GM12878 (cell line): ENCODE results near the gene TMPRSS7. TPM values are rescaled to one million over a fixed set of nuclear protein-coding genes. Genes with fewer than 3 reads are reported as not detected.

Experiments used
- ATAC-seq: fragments of 200-7000 bp; cut with Tn5 transposase; 3 replicates; pipeline ENCODE4 v1.9.1; 2020; ENCODE audit warnings: mild to moderate bottlenecking, moderate library complexity
- BruUV-seq: library from RNA; stranded (reverse); fragments of 400-500 nt; replicated peaks from 2 replicates; lab custom pipeline; 2021; lab: Mats Ljungman, UMichigan
- CTCF ChIA-PET: fragments of 300-600 bp; sonication (Branson Sonifier 250); formaldehyde crosslinking; extraction: SDS; loops from one replicate; lab custom pipeline; 2021; ENCODE audit warnings: inconsistent platforms; lab: Yijun Ruan, JAX
- POLR2A ChIA-PET: fragments of 350-600 bp; formaldehyde crosslinking; extraction: SDS; loops from one replicate; lab custom pipeline; 2021; ENCODE audit warnings: inconsistent platforms; lab: Charles Lee
- RAD21 ChIA-PET: fragments of 300-600 bp; sonication (Branson Sonifier 250); formaldehyde crosslinking; loops from one replicate; lab custom pipeline; 2023; ENCODE audit warnings: antibody characterized with exemption; ENCODE audit not compliant: unreplicated experiment; lab: Charles Lee
- SMC1A ChIA-PET: fragments of 300-600 bp; sonication (Branson Sonifier 250); formaldehyde crosslinking; loops from one replicate; lab custom pipeline; 2023; ENCODE audit not compliant: unreplicated experiment, uncharacterized antibody; lab: Charles Lee
- DNase-seq: peaks from one replicate; pipeline ENCODE4 v3.0.0-alpha.2; 2011; ENCODE audit warnings: low read depth, low spot score
- FAIRE-seq: peaks from 3 replicates; lab custom pipeline; 2011; peaks lifted over from hg19 to GRCh38; lab: Jason Lieb, UNC
- H2AFZ ChIP-seq: 2 replicates; pipeline ENCODE4 v1.6.0; 2011; ENCODE audit warnings: low read depth, low read length, control low read depth; ENCODE audit not compliant: control insufficient read depth
- H3K27ac ChIP-seq: 2 replicates; pipeline ENCODE4 v1.5.1; 2011; ENCODE audit warnings: control low read depth; ENCODE audit not compliant: control insufficient read depth, insufficient read depth
- H3K27me3 ChIP-seq, 2 experiments: replicated peaks in 1 of 2; 2 replicates each; pipeline versions ENCODE4 v1.6.0 to v1.6.1; 2011; ENCODE audit warnings: low read length in 1 of 2; ENCODE audit not compliant: control insufficient read depth in 2 of 2, insufficient read depth in 2 of 2
- H3K36me3 ChIP-seq, 2 experiments: 2 replicates each; pipeline ENCODE4 v1.5.1; 2011; ENCODE audit warnings: low read length in 1 of 2; ENCODE audit not compliant: control insufficient read depth in 2 of 2, insufficient read depth in 2 of 2
- H3K4me1 ChIP-seq: 2 replicates; pipeline ENCODE4 v1.6.1; 2011; ENCODE audit warnings: mild to moderate bottlenecking, low read length, moderate library complexity, mixed read lengths; ENCODE audit not compliant: control insufficient read depth, insufficient read depth
- H3K4me2 ChIP-seq: 2 replicates; pipeline ENCODE4 v1.6.0; 2011; ENCODE audit warnings: control low read depth; ENCODE audit not compliant: control insufficient read depth, insufficient read depth
- H3K4me3 ChIP-seq: fragments of 200-600 bp; sonication (generic); 2 replicates; pipeline ENCODE4 v1.5.1; 2016
- H3K79me2 ChIP-seq: 2 replicates; pipeline ENCODE4 v1.6.0; 2011; ENCODE audit warnings: low read length; ENCODE audit not compliant: control insufficient read depth, insufficient read depth
- H3K9ac ChIP-seq: 2 replicates; pipeline ENCODE4 v1.8.0; 2011; ENCODE audit warnings: low read length, control low read depth, mixed read lengths; ENCODE audit not compliant: control insufficient read depth, insufficient read depth
- H3K9me3 ChIP-seq: replicated peaks from 3 replicates; pipeline ENCODE4 v1.5.1; 2011; ENCODE audit warnings: mild to moderate bottlenecking, low read length; ENCODE audit not compliant: control insufficient read depth, insufficient read depth
- H4K20me1 ChIP-seq: 2 replicates; pipeline ENCODE4 v1.6.0; 2011; ENCODE audit not compliant: control insufficient read depth, insufficient read depth
- ATF2 ChIP-seq: IDR thresholded peaks from 2 replicates; pipeline ENCODE4 v1.6.1; 2012; ENCODE audit warnings: low read length, inconsistent platforms
- DPF2 ChIP-seq: fragments of 450-650 bp; IDR thresholded peaks from 2 replicates; pipeline ENCODE4 v1.6.1; 2017; ENCODE audit warnings: mild to moderate bottlenecking
- MYB ChIP-seq: fragments of 150-350 bp; IDR thresholded peaks from 2 replicates; pipeline ENCODE4 v1.6.1; 2014; ENCODE audit warnings: mild to moderate bottlenecking, low read depth, low read length, borderline replicate concordance
- NFIC ChIP-seq: IDR thresholded peaks from 2 replicates; pipeline ENCODE4 v1.6.1; 2012; ENCODE audit warnings: low read depth, mild to moderate bottlenecking, inconsistent platforms, low read length, moderate library complexity
- RFX5 ChIP-seq: IDR thresholded peaks from 2 replicates; pipeline ENCODE4 v1.6.1; 2011; ENCODE audit warnings: low read depth, low read length, improper control_type of control experiment
- ZNF24 ChIP-seq: fragments of 450-650 bp; IDR thresholded peaks from 2 replicates; pipeline ENCODE4 v1.6.1; 2017; ENCODE audit warnings: antibody characterized with exemption, mild to moderate bottlenecking
- ZNF592 ChIP-seq: fragments of 450-650 bp; IDR thresholded peaks from 2 replicates; pipeline ENCODE4 v1.6.1; 2017; ENCODE audit warnings: mild to moderate bottlenecking, moderate library complexity
- WGBS: methylation state at CpG from one replicate; pipeline ENCODE4 v1.1.6; 2016; ENCODE audit warnings: low lambda C conversion rate; ENCODE audit not compliant: insufficient replicate concordance, insufficient coverage; ENCODE audit errors: missing lambda C conversion rate; 5-methylcytosine and 5-hydroxymethylcytosine counted together
- in situ Hi-C: fragments of 300-500 bp; cut with MboI; formaldehyde crosslinking; loops from 9 replicates; pipeline ENCODE4 v1.14.3; 2018; ENCODE audit warnings: mixed read lengths
- intact Hi-C: fragments of 100-400 bp; cut with micrococcal nuclease; formaldehyde crosslinking; loops from one replicate; pipeline ENCODE4 v1.14.2; 2022; ENCODE audit not compliant: unreplicated experiment
- polyA plus RNA-seq, 11 experiments: library from polyadenylated mRNA; depleted of rRNA in 4 of 11; unstranded in 6 of 11; stranded (reverse) in 5 of 11; fragments of >200 nt; fragmentation: Nextera tagmentation in 4 of 11; fragmentation: Illumina TruSeq in 1 of 11; extraction: Ambion mirVana in 4 of 11; extraction: Trizol in 1 of 11; gene quantifications; 1 replicate in 1 of 11; 2 replicates in 10 of 11; pipeline versions ENCODE4 v1.2.1 to v1.2.3, GENCODE V29; 2011 to 2016; ENCODE audit warnings: inconsistent platforms in 2 of 11, missing spikeins in 2 of 11, low read depth in 1 of 11
- total RNA-seq, 4 experiments: library from RNA; depleted of rRNA in 3 of 4; stranded (reverse); fragments of >200 nt in 3 of 4; fragmentation: Illumina TruSeq in 1 of 4; extraction: Trizol in 1 of 4; gene quantifications; 2 replicates each; pipeline versions ENCODE4 v1.2.1 to v1.2.3, GENCODE V29; 2013 to 2021

The TMPRSS7 gene
- total and polyA plus RNA-seq, 10 of the 15 experiments (the other 5 are each of a cell fraction or from before 2014, with no cell fraction given), result 0.03 TPM; not detected in 9

- Histone ChIP-seq H3K9me3 (no peaks in the 10 kb centered on the region), H4K20me1 (no peaks in the 10 kb centered on the region), H3K4me1 (peaks cover 6% of the 10 kb centered on the region; the same call in 1 of the 2 replicates), H3K4me3 (no peak overlapping the region), H3K9ac (no peak overlapping the region), H3K27ac (no peak overlapping the region), H3K79me2 (no peaks in the 10 kb centered on the region), H3K27me3 (peaks cover 0 to 2% of the 10 kb centered on the region in 2 experiments; a peak in 3 of 4 replicates), H3K4me2 (no peak overlapping the region), H2AFZ (no peak overlapping the region), H3K36me3 (no peaks in the 10 kb centered on the region)
- WGBS, result 48% methylated on average over 4 of the region's 4 CpGs
- BruUV-seq, result no TSS peak
- no peak for TF ChIP-seq ATF2
- TF ChIP-seq RFX5, result no peak
- TF ChIP-seq ZNF24, result no peak
- no peak for TF ChIP-seq DPF2
- no peak for TF ChIP-seq MYB
- TF ChIP-seq ZNF592, result no peak
- no peak for TF ChIP-seq NFIC
- FAIRE-seq (no peak), DNase-seq (no peak), ATAC-seq (no peak)
- RAD21 ChIA-PET, result interaction anchor here (1.1 to 3.7 kb wide), 6 partner anchors 8 to 36 kb away, joined by 3 to 36 read pairs (median 10); no protein-coding TSS in a partner anchor
- SMC1A ChIA-PET, result interaction anchor here (0.6 to 21.1 kb wide), 6 partner anchors 8 to 336 kb away, joined by 3 to 417 read pairs (median 11); no protein-coding TSS in a partner anchor
- CTCF ChIA-PET, result interaction anchor here (0.7 to 10.0 kb wide), 12 partner anchors 10 to 335 kb away, joined by 3 to 102 read pairs (median 4); partner anchors contain the start of gene ABHD10
- POLR2A ChIA-PET, result interaction anchor here (0.6 to 2.7 kb wide), 5 partner anchors 9 to 997 kb away, joined by 3 to 8 read pairs (median 5); partner anchors contain the start of gene ABHD10
- intact Hi-C loops (no loop called here), in situ Hi-C loops (no loop called here)
Observed at GRCh38 chr3:112003321-112004080, 31.0 kb upstream of the TMPRSS7 start.
